ENCODE results near the gene SLC15A3.

DNA sequence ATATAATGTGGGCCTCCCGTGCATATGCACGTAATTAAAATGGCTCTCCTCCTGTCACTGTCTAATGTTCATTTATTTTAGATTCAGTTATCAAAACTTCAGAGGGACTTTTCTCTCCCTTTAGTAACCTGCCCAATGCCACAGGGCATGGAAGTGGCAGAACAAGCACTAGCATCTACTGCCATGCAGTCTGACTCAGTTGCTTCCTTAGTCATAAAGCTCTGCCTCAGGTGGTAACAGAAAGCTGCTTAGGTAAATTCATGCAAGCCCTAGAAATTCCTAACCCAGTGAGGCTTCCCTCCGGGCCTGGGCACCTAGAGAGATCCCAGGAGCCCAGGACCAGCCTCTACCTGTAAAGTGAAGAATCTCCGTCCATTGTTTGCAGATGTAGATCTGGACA, 54.5 kb downstream of the SLC15A3 start:
- TF ChIP-seq, protein P1, sequence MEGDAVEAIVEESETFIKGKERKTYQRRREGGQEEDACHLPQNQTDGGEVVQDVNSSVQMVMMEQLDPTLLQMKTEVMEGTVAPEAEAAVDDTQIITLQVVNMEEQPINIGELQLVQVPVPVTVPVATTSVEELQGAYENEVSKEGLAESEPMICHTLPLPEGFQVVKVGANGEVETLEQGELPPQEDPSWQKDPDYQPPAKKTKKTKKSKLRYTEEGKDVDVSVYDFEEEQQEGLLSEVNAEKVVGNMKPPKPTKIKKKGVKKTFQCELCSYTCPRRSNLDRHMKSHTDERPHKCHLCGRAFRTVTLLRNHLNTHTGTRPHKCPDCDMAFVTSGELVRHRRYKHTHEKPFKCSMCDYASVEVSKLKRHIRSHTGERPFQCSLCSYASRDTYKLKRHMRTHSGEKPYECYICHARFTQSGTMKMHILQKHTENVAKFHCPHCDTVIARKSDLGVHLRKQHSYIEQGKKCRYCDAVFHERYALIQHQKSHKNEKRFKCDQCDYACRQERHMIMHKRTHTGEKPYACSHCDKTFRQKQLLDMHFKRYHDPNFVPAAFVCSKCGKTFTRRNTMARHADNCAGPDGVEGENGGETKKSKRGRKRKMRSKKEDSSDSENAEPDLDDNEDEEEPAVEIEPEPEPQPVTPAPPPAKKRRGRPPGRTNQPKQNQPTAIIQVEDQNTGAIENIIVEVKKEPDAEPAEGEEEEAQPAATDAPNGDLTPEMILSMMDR (IDR thresholded peaks at IDR 0.05) = no peak
- TF ChIP-seq EP300 (IDR thresholded peaks at IDR 0.05; ENCODE audit: low read depth) = no peak
- TF ChIP-seq POLR2A (IDR thresholded peaks at IDR 0.05) = no peak
